K562 (cell line): Measurements from ENCODE around the gene AQP9. TPM values are rescaled to one million over a fixed set of nuclear protein-coding genes. Genes with fewer than 3 reads are reported as not detected.

Experiments used
- ARHGAP35 ChIP-seq: fragments of 450-650 bp; IDR thresholded peaks from 2 replicates; pipeline ENCODE4 v1.6.1; 2018; ENCODE audit not compliant: partially characterized antibody
- CCAR2 ChIP-seq: fragments of 200-400 bp; formaldehyde crosslinking; IDR thresholded peaks from 2 replicates; pipeline ENCODE4 v1.6.1; 2017; ENCODE audit warnings: mild to moderate bottlenecking, low read depth, low read length
- ETV1 ChIP-seq: fragments of 450-650 bp; conservative IDR thresholded peaks from 2 replicates; pipeline ENCODE4 v1.6.1; 2016; ENCODE audit warnings: missing genetic modification characterization, control low read depth, low read depth, missing compliant biosample characterization
- FOXP1 ChIP-seq: sonication (generic); formaldehyde crosslinking; IDR thresholded peaks from 2 replicates; pipeline ENCODE4 v1.8.0; 2022; ENCODE audit warnings: mild to moderate bottlenecking, missing genetic modification reagents
- HDAC1 ChIP-seq, 2 experiments: fragments of 450-650 bp; IDR thresholded peaks; 2 replicates each; pipeline ENCODE4 v1.6.1; 2016 to 2017; ENCODE audit warnings: inconsistent platforms in 1 of 2, mild to moderate bottlenecking in 1 of 2, moderate library complexity in 1 of 2
- HNRNPL ChIP-seq: fragments of 200-400 bp; formaldehyde crosslinking; IDR thresholded peaks from 2 replicates; pipeline ENCODE4 v1.6.1; 2017; ENCODE audit warnings: low read depth, mild to moderate bottlenecking, low read length
- NCOA4 ChIP-seq: fragments of 450-650 bp; IDR thresholded peaks from 2 replicates; pipeline ENCODE4 v1.6.1; 2018; ENCODE audit warnings: mild to moderate bottlenecking; ENCODE audit not compliant: partially characterized antibody
- NFE2 ChIP-seq: IDR thresholded peaks from 2 replicates; pipeline ENCODE4 v1.6.1; 2014; ENCODE audit warnings: antibody characterized with exemption, low read depth
- POU5F1 ChIP-seq: fragments of 150-350 bp; IDR thresholded peaks from 2 replicates; pipeline ENCODE4 v1.6.1; 2014; ENCODE audit warnings: borderline replicate concordance, low read length, low read depth, mild to moderate bottlenecking; ENCODE audit not compliant: partially characterized antibody
- RFX7 ChIP-seq: fragments of 250-450 bp; sonication (Bioruptor Pico); IDR thresholded peaks from 2 replicates; pipeline ENCODE4 v1.5.1; 2021; ENCODE audit warnings: mild to moderate bottlenecking
- SNIP1 ChIP-seq: fragments of 450-650 bp; IDR thresholded peaks from 2 replicates; pipeline ENCODE4 v1.7.1; 2017; ENCODE audit warnings: low read depth, mild to moderate bottlenecking
- STAT5A ChIP-seq: IDR thresholded peaks from 2 replicates; pipeline ENCODE4 v1.6.1; 2012; ENCODE audit warnings: low read length, inconsistent platforms, borderline replicate concordance
- SUPT5H ChIP-seq: fragments of 450-650 bp; IDR thresholded peaks from 2 replicates; pipeline ENCODE4 v1.6.1; 2016
- TEAD4 ChIP-seq, 2 experiments: sonication (generic) in 1 of 2; formaldehyde crosslinking in 1 of 2; IDR thresholded peaks; 2 replicates each; pipeline versions ENCODE4 v1.6.1 to v1.8.0; 2012 to 2022; ENCODE audit warnings: borderline replicate concordance in 1 of 2, inconsistent platforms in 1 of 2, low read length in 1 of 2, mild to moderate bottlenecking in 1 of 2, missing genetic modification reagents in 1 of 2
- ZFX ChIP-seq: sonication (generic); formaldehyde crosslinking; IDR thresholded peaks from 2 replicates; pipeline ENCODE4 v1.8.0; 2022; ENCODE audit warnings: mild to moderate bottlenecking, missing genetic modification reagents, moderate library complexity
- ZNF12 ChIP-seq: sonication (generic); formaldehyde crosslinking; IDR thresholded peaks from 2 replicates; pipeline ENCODE4 v1.4.0; 2020; ENCODE audit warnings: mild to moderate bottlenecking, missing genetic modification reagents
- ZNF316 ChIP-seq: fragments of 450-650 bp; IDR thresholded peaks from 2 replicates; pipeline ENCODE4 v1.6.1; 2016
- ZNF778 ChIP-seq: fragments of 450-650 bp; formaldehyde crosslinking; IDR thresholded peaks from 2 replicates; pipeline ENCODE4 v1.4.0; 2020; ENCODE audit warnings: mild to moderate bottlenecking, moderate library complexity
- polyA plus RNA-seq, 8 experiments: library from polyadenylated mRNA; depleted of rRNA in 4 of 8; stranded (reverse) in 5 of 8; unstranded in 3 of 8; fragments of >200 nt; fragmentation: Nextera tagmentation in 2 of 8; fragmentation: Illumina TruSeq in 1 of 8; extraction: Ambion mirVana in 2 of 8; extraction: Trizol in 1 of 8; gene quantifications; 2 replicates each; pipeline versions ENCODE4 v1.2.1 to v1.2.3, GENCODE V29; 2011 to 2014; ENCODE audit warnings: inconsistent platforms in 1 of 8, missing spikeins in 1 of 8
- total RNA-seq, 7 experiments: library from RNA; depleted of rRNA in 6 of 7; stranded (reverse); fragments of >200 nt in 6 of 7; fragmentation: Illumina TruSeq in 2 of 7; extraction: Trizol in 2 of 7; gene quantifications; 2 replicates each; pipeline versions ENCODE4 v1.2.1 to v1.2.3, GENCODE V29; 2011 to 2021; ENCODE audit warnings: low replicate concordance in 1 of 7
- TF ChIP-seq, protein P1 (sequence below): fragments of 250-450 bp; sonication (Bioruptor Pico); IDR thresholded peaks from 2 replicates; pipeline ENCODE4 v1.5.0; 2020; ENCODE audit warnings: mild to moderate bottlenecking, borderline replicate concordance
- TF ChIP-seq, protein P2 (sequence below): IDR thresholded peaks from 2 replicates; pipeline ENCODE4 v1.6.1; 2011; ENCODE audit not compliant: insufficient read length; ENCODE audit errors: extremely low read depth
- TF ChIP-seq, protein P3 (sequence below): sonication (generic); formaldehyde crosslinking; IDR thresholded peaks from 2 replicates; pipeline ENCODE4 v1.8.0; 2022; ENCODE audit warnings: mild to moderate bottlenecking, missing genetic modification reagents
- TF ChIP-seq, protein P4 (sequence below): sonication (generic); formaldehyde crosslinking; IDR thresholded peaks from 2 replicates; pipeline ENCODE4 v1.8.1; 2023; ENCODE audit warnings: missing genetic modification reagents, mild to moderate bottlenecking, borderline replicate concordance

The AQP9 gene
- total and polyA plus RNA-seq, 9 of the 15 experiments (the other 6 are each of a cell fraction or from before 2014, with no cell fraction given): 0.04 to 0.33 (median 0.07) TPM; not detected in 4

DNA sequence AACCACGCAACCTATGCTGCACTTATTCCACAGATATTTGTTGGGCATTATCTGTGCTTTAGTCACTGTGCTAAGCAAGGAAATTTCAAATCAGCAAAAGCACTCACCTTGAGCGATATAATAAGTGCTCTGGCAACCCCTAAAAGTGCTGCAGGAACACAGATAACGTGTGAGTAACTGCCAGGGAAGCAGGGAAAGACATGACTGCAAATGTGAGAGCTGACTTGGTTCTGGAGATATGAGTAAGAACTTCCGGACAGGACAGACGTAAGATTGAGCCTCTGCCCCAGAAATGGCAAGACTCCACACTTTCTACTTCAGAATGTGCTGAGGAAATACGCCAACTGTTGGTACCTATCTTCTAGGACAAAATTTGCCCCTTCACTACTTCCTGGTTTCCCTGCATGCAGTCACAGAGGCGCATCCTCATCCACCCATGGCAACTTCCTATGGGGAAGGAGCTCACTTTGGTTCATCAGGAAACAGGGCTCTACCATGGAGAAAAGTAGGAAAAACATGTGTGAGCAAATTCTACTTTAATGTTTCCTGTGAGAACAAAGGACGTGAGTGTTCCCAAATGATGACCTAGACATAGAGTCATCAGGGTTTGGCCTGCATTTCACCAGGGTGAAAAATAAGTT, 41.7 kb downstream of the AQP9 start (continued):
- TF ChIP-seq, protein P1, sequence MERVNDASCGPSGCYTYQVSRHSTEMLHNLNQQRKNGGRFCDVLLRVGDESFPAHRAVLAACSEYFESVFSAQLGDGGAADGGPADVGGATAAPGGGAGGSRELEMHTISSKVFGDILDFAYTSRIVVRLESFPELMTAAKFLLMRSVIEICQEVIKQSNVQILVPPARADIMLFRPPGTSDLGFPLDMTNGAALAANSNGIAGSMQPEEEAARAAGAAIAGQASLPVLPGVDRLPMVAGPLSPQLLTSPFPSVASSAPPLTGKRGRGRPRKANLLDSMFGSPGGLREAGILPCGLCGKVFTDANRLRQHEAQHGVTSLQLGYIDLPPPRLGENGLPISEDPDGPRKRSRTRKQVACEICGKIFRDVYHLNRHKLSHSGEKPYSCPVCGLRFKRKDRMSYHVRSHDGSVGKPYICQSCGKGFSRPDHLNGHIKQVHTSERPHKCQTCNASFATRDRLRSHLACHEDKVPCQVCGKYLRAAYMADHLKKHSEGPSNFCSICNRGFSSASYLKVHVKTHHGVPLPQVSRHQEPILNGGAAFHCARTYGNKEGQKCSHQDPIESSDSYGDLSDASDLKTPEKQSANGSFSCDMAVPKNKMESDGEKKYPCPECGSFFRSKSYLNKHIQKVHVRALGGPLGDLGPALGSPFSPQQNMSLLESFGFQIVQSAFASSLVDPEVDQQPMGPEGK (CRISPR knock-in tag): no peak
- TF ChIP-seq POU5F1 (no peak), ZNF12 (no peak), SUPT5H (no peak), STAT5A (peak; percentile 92), FOXP1 (CRISPR knock-in tag) (no peak), HDAC1 (IDR thresholded peaks at IDR 0.05) (peak in 1 of 2 experiments; percentile 76; a peak in 2 of 4 replicates), RFX7 (CRISPR knock-in tag) (no peak), ZNF778 (no peak), NCOA4 (no peak), CCAR2 (no peak), HNRNPL (no peak), ZNF316 (peak; percentile 63), TEAD4 (IDR thresholded peaks at IDR 0.05; ENCODE audit: low read length) (peak; percentile 98), TEAD4 (CRISPR knock-in tag; IDR thresholded peaks at IDR 0.05; ENCODE audit: borderline replicate concordance) (no peak), NFE2 (peak; percentile 55), ETV1 (tag) (peak; percentile 92), ZFX (CRISPR knock-in tag) (no peak), ARHGAP35 (no peak), SNIP1 (no peak)
- TF ChIP-seq, protein P2, sequence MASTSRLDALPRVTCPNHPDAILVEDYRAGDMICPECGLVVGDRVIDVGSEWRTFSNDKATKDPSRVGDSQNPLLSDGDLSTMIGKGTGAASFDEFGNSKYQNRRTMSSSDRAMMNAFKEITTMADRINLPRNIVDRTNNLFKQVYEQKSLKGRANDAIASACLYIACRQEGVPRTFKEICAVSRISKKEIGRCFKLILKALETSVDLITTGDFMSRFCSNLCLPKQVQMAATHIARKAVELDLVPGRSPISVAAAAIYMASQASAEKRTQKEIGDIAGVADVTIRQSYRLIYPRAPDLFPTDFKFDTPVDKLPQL: no peak
- TF ChIP-seq, protein P3, sequence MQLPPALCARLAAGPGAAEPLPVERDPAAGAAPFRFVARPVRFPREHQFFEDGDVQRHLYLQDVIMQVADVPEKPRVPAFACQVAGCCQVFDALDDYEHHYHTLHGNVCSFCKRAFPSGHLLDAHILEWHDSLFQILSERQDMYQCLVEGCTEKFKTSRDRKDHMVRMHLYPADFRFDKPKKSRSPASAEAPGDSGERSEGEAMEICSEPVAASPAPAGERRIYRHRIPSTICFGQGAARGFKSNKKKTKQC (CRISPR knock-in tag): no peak
- TF ChIP-seq, protein P4, sequence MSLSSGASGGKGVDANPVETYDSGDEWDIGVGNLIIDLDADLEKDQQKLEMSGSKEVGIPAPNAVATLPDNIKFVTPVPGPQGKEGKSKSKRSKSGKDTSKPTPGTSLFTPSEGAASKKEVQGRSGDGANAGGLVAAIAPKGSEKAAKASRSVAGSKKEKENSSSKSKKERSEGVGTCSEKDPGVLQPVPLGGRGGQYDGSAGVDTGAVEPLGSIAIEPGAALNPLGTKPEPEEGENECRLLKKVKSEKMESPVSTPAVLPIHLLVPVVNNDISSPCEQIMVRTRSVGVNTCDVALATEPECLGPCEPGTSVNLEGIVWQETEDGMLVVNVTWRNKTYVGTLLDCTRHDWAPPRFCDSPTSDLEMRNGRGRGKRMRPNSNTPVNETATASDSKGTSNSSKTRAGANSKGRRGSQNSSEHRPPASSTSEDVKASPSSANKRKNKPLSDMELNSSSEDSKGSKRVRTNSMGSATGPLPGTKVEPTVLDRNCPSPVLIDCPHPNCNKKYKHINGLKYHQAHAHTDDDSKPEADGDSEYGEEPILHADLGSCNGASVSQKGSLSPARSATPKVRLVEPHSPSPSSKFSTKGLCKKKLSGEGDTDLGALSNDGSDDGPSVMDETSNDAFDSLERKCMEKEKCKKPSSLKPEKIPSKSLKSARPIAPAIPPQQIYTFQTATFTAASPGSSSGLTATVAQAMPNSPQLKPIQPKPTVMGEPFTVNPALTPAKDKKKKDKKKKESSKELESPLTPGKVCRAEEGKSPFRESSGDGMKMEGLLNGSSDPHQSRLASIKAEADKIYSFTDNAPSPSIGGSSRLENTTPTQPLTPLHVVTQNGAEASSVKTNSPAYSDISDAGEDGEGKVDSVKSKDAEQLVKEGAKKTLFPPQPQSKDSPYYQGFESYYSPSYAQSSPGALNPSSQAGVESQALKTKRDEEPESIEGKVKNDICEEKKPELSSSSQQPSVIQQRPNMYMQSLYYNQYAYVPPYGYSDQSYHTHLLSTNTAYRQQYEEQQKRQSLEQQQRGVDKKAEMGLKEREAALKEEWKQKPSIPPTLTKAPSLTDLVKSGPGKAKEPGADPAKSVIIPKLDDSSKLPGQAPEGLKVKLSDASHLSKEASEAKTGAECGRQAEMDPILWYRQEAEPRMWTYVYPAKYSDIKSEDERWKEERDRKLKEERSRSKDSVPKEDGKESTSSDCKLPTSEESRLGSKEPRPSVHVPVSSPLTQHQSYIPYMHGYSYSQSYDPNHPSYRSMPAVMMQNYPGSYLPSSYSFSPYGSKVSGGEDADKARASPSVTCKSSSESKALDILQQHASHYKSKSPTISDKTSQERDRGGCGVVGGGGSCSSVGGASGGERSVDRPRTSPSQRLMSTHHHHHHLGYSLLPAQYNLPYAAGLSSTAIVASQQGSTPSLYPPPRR (CRISPR knock-in tag): no peak
